Neural cell (in vitro differentiated cells): ENCODE results near the gene PRKG1. TPM values are rescaled to one million over a fixed set of nuclear protein-coding genes. Genes with fewer than 3 reads are reported as not detected.

Experiments used
- H2AFZ ChIP-seq: fragments of 200-600, 300-800 bp; sonication (generic), shearing (Covaris generic); 2 replicates; pipeline ENCODE4 v1.6.0; 2014; ENCODE audit warnings: low read depth, mild to moderate bottlenecking, antibody characterized with exemption, low read length, moderate library complexity
- H3F3A ChIP-seq: fragments of 200-600 bp; shearing (Covaris generic); 2 replicates; pipeline ENCODE4 v1.6.1; 2016; ENCODE audit warnings: mild to moderate bottlenecking, moderate library complexity, mixed read lengths, antibody characterized with exemption, low read length; ENCODE audit not compliant: insufficient read depth, poor library complexity, severe bottlenecking
- H3K27ac ChIP-seq: fragments of 200-600, 300-800 bp; sonication (generic), shearing (Covaris generic); 2 replicates; pipeline ENCODE4 v1.5.1; 2014; ENCODE audit warnings: mild to moderate bottlenecking, low read length, moderate library complexity
- H3K27me3 ChIP-seq: fragments of 300-800, 200-600 bp; sonication (generic), shearing (Covaris generic); 2 replicates; pipeline ENCODE4 v1.6.0; 2014; ENCODE audit warnings: mild to moderate bottlenecking, low read depth, low read length, moderate library complexity; ENCODE audit not compliant: insufficient read depth
- H3K36me3 ChIP-seq: fragments of 300-800, 200-600 bp; sonication (generic), shearing (Covaris generic); 2 replicates; pipeline ENCODE4 v1.5.1; 2014; ENCODE audit warnings: mild to moderate bottlenecking, antibody characterized with exemption, low read length, moderate library complexity; ENCODE audit not compliant: insufficient read depth
- H3K4me2 ChIP-seq: fragments of 300-800, 200-600 bp; sonication (generic), shearing (Covaris generic); 2 replicates; pipeline ENCODE4 v1.6.0; 2014; ENCODE audit warnings: mild to moderate bottlenecking, low read length
- H3K4me3 ChIP-seq: fragments of 300-800, 200-600 bp; sonication (generic), shearing (Covaris generic); 2 replicates; pipeline ENCODE4 v1.5.1; 2014; ENCODE audit warnings: mild to moderate bottlenecking, low read length, moderate library complexity
- H3K79me2 ChIP-seq: fragments of 200-600 bp; shearing (Covaris generic); replicated peaks from 2 replicates; pipeline ENCODE4 v1.6.0; 2014; ENCODE audit warnings: mild to moderate bottlenecking, low read length, moderate library complexity; ENCODE audit not compliant: insufficient read depth
- H3K9ac ChIP-seq: fragments of 300-800, 200-600 bp; sonication (generic), shearing (Covaris generic); 2 replicates; pipeline ENCODE4 v1.6.1; 2016; ENCODE audit warnings: mild to moderate bottlenecking, low read length, mixed read lengths
- H3K9me2 ChIP-seq: fragments of 200-600 bp; shearing (Covaris generic); 2 replicates; pipeline ENCODE4 v1.6.1; 2016; ENCODE audit warnings: mild to moderate bottlenecking, low read length, mixed read lengths; ENCODE audit not compliant: insufficient read depth
- H3K9me3 ChIP-seq: fragments of 200-600, 300-800 bp; sonication (generic), shearing (Covaris generic); 2 replicates; pipeline ENCODE4 v1.6.1; 2016; ENCODE audit warnings: mild to moderate bottlenecking, mixed run types, low read length, moderate library complexity, mixed read lengths
- H4K20me1 ChIP-seq: fragments of 200-600 bp; shearing (Covaris generic); 2 replicates; pipeline ENCODE4 v1.6.1; 2016; ENCODE audit warnings: mild to moderate bottlenecking, mixed run types; ENCODE audit not compliant: insufficient read depth
- CTCF ChIP-seq: fragments of 450-650 bp; IDR thresholded peaks from 2 replicates; pipeline ENCODE4 v1.5.1; 2014; ENCODE audit warnings: antibody characterized with exemption, mild to moderate bottlenecking, moderate library complexity; ENCODE audit not compliant: poor library complexity, severe bottlenecking
- EP300 ChIP-seq: fragments of 450-650 bp; conservative IDR thresholded peaks from 2 replicates; pipeline ENCODE4 v1.6.1; 2014; ENCODE audit warnings: antibody characterized with exemption, mild to moderate bottlenecking, moderate library complexity; ENCODE audit not compliant: poor library complexity, severe bottlenecking
- EZH2 ChIP-seq: fragments of 200-600, 300-800 bp; shearing (Covaris generic), sonication (generic); IDR thresholded peaks from 2 replicates; pipeline ENCODE4 v1.6.1; 2014; ENCODE audit warnings: antibody characterized with exemption, low read length, borderline replicate concordance, mild to moderate bottlenecking; ENCODE audit not compliant: insufficient read depth, poor library complexity, severe bottlenecking
- MXI1 ChIP-seq: fragments of 450-650 bp; conservative IDR thresholded peaks from 2 replicates; pipeline ENCODE4 v1.6.1; 2014; ENCODE audit warnings: antibody characterized with exemption, mild to moderate bottlenecking; ENCODE audit not compliant: poor library complexity, severe bottlenecking
- POLR2AphosphoS5 ChIP-seq: IDR thresholded peaks from 2 replicates; pipeline ENCODE4 v1.6.1; 2012
- RAD21 ChIP-seq: fragments of 450-650 bp; conservative IDR thresholded peaks from 2 replicates; pipeline ENCODE4 v1.6.1; 2014; ENCODE audit warnings: antibody characterized with exemption, mild to moderate bottlenecking, moderate library complexity
- REST ChIP-seq: IDR thresholded peaks from 2 replicates; pipeline ENCODE4 v1.6.1; 2012; ENCODE audit warnings: borderline replicate concordance
- SMC3 ChIP-seq: fragments of 450-650 bp; conservative IDR thresholded peaks from 2 replicates; pipeline ENCODE4 v1.6.1; 2014; ENCODE audit warnings: antibody characterized with exemption, mild to moderate bottlenecking, moderate library complexity; ENCODE audit not compliant: poor library complexity
- TAF1 ChIP-seq: IDR thresholded peaks from 2 replicates; pipeline ENCODE4 v1.6.1; 2012; ENCODE audit warnings: low read depth
- polyA plus RNA-seq: library from polyadenylated mRNA; depleted of rRNA; stranded (reverse); fragments of >200 nt; gene quantifications from 2 replicates; pipeline ENCODE4 v1.2.3, GENCODE V29; 2014

PRKG1 gene
- polyA plus RNA-seq, 1 donor from 2014 or later, result 2.2 TPM

GRCh38 chr10:51920672-51921071 lies 846.4 kb downstream of the PRKG1 start:
- no peaks in the 10 kb centered on the region for H3F3A ChIP-seq
- TF ChIP-seq RAD21 (no peak), REST (no peak), POLR2AphosphoS5 (no peak), CTCF (no peak), EZH2 (no peak)
- no peaks in the 10 kb centered on the region for H3K79me2 ChIP-seq
- no peaks in the 10 kb centered on the region for H3K9me3 ChIP-seq
- H2AFZ ChIP-seq, result no peak overlapping the region
- no peaks in the 10 kb centered on the region for H3K36me3 ChIP-seq
- H4K20me1 ChIP-seq, result no peaks in the 10 kb centered on the region
- no peak overlapping the region for H3K4me3 ChIP-seq
- H3K27me3 ChIP-seq, result no peaks in the 10 kb centered on the region
- H3K4me2 ChIP-seq, result no peak overlapping the region
- H3K9me2 ChIP-seq, result no peaks in the 10 kb centered on the region
- no peak overlapping the region for H3K27ac ChIP-seq
- H3K9ac ChIP-seq, result no peak overlapping the region

GRCh38 chr10:51924359-51924758 lies 850.1 kb downstream of the PRKG1 start:
- H3K36me3 ChIP-seq, result no peaks in the 10 kb centered on the region
- H4K20me1 ChIP-seq, result no peaks in the 10 kb centered on the region
- TF ChIP-seq EZH2 (no peak), POLR2AphosphoS5 (no peak), MXI1 (no peak), REST (no peak), RAD21 (no peak), TAF1 (no peak), CTCF (no peak), EP300 (no peak), SMC3 (no peak)

More at GRCh38 chr10:51924359-51924758, 850.1 kb downstream of the PRKG1 start:
- no peak overlapping the region for H2AFZ ChIP-seq
- no peaks in the 10 kb centered on the region for H3K27me3 ChIP-seq
- H3F3A ChIP-seq, result no peaks in the 10 kb centered on the region
- no peak overlapping the region for H3K4me3 ChIP-seq
- H3K4me2 ChIP-seq, result no peak overlapping the region
- no peaks in the 10 kb centered on the region for H3K79me2 ChIP-seq
- H3K27ac ChIP-seq, result no peak overlapping the region
- H3K9me2 ChIP-seq, result no peaks in the 10 kb centered on the region
- H3K9me3 ChIP-seq, result no peaks in the 10 kb centered on the region
- no peak overlapping the region for H3K9ac ChIP-seq
